GM19023 (cell line): ENCODE data around the gene ARHGAP24.
"Not testable (repeated sequence)": the region's sequence is repeated elsewhere in the genome, so short reads cannot be mapped to it uniquely, and the experiment has no call there.

ENCODE experiments used
- ATAC-seq: cut with Tn5 transposase; IDR thresholded peaks from one replicate; pipeline ENCODE4 v1.9.1; 2021; ENCODE audit warnings: mild to moderate bottlenecking, moderate library complexity; ENCODE audit not compliant: unreplicated experiment

Gene ARHGAP24

DNA sequence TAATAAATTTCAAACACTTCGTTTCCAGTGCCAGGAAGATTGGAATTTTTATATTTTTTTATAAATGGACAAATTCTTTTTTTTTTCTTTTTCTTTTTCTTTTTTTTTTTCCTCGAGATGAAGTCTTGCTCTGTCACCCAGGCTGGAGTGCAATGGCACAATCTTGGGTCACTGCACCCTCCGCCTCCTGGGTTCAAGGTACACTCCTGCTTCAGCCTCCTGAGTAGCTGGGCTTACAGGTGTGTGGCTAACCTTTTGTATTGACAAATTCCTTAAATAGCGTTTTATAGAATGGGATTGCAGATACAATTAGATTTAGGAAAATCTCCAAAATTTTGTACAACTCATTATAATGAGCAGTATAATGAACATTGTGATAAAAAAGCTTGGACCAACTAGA lies 328.9 kb downstream of the ARHGAP24 start:
- ATAC-seq = no peak

GRCh38 chr4:85805891-85806290 lies 330.9 kb downstream of the ARHGAP24 start:
- no peak for ATAC-seq

DNA sequence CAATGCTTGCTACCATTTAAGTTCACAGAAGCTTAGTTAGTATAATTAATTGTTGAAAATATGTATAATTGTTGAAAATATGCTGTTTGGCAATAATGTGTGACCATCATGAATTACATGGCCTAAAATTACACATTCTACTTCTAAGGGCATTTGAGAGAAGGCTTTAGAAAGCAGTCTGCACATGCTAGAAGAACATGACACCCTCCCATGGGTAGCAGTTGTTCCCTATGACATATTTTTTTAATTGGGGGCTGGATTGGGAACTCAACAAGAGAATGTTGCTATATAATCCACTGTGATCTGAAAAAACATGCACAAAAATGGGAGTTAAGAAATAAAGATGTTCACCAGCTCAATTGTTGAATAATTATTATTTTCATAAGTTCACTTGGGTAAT lies 331.4 kb downstream of the ARHGAP24 start:
- ATAC-seq = no peak

DNA sequence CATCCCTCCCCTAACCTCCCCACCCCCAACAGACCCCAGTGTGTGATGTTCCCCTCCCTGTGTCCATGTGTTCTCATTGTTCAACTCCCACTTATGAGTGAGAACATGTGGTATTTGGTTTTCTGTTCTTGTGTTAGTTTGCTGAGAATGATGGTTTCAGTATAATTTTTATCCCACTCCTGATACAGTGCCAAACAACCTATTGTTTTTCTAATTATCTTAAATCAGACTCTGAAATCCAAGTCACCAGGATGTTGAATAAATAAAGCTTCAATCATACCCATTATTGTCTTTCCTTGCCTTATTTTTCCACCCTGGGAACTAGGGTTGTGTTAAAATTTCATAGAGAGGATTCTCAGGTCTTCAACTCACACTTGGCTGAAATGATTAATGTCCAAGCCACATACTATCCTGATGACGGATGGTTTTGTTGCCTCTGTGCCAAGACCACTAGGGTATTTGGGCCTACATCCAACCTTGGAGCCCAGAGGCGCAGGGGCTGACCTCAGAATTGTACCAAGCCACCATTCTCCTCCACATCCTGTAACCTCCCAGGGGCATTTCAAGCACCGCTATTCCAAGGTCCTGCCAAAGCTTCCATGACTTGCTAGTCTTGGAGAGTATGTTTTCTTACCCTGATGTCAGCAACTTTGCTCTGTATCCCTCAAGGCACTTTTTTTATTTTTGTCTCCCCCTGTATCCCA lies 332.4 kb downstream of the ARHGAP24 start:
- ATAC-seq = no peak

- ATAC-seq = no peak
Observed at GRCh38 chr4:85808104-85808503, 333.2 kb downstream of the ARHGAP24 start.

- ATAC-seq = no peak
Observed at GRCh38 chr4:85808864-85809263, 333.9 kb downstream of the ARHGAP24 start.

- no peak for ATAC-seq
Observed at GRCh38 chr4:85812776-85813175, 337.8 kb downstream of the ARHGAP24 start.

DNA sequence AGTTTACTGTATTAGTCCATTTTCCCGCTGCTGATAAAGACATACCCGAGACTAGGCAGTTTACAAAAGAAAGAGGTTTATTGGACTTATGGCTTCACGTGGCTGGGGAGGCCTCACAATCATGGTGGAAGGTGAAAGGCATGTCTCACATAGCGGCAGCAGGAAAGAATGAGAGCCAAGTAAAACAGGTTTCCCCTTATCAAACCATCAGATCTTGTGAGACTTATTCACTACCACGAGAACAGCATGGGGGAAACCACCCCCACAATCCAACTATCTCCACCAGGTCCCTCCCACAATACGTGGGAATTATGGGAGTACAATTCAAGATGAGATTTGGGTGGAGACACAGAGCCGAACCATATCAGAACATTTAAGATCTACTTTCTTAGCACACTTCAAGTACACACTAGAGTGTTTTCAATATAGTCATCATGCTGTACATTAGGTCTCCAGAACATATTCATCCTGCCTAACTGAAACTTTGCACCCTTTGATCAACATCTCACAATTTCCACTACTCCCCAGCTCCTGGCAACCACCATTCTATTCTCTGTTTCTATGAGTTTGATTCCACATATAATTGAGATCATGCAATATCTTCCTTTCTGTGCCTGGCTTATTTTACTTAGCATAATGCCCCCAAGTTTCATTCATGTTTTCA lies 341.0 kb downstream of the ARHGAP24 start:
- ATAC-seq = no peak

- no peak for ATAC-seq
Observed at GRCh38 chr4:85818700-85819099, 343.8 kb downstream of the ARHGAP24 start.

DNA sequence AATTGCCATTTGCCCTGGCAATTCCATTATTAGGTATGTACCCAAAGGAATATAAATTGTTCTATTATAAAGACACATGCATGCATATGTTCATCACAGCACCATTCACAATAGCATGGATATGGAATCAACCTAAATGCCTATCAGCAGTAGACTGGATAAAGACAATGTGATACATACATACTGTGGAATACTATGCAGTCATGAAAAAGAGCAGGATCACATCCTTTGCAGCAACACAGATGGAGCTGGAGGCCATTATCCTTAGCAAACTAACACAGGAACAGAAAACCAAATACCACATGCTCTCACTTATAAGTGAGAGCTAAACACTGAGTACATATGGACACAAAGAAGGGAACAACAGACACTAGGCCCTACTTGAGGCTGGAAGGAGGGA lies 345.2 kb downstream of the ARHGAP24 start:
- not testable (repeated sequence) for ATAC-seq

- ATAC-seq = no peak
Observed at GRCh38 chr4:85821688-85822455, 346.9 kb downstream of the ARHGAP24 start.

- no peak for ATAC-seq
Observed at GRCh38 chr4:85823295-85823694, 348.3 kb downstream of the ARHGAP24 start.

GRCh38 chr4:85824166-85824945 lies 349.4 kb downstream of the ARHGAP24 start:
- ATAC-seq = no peak

DNA sequence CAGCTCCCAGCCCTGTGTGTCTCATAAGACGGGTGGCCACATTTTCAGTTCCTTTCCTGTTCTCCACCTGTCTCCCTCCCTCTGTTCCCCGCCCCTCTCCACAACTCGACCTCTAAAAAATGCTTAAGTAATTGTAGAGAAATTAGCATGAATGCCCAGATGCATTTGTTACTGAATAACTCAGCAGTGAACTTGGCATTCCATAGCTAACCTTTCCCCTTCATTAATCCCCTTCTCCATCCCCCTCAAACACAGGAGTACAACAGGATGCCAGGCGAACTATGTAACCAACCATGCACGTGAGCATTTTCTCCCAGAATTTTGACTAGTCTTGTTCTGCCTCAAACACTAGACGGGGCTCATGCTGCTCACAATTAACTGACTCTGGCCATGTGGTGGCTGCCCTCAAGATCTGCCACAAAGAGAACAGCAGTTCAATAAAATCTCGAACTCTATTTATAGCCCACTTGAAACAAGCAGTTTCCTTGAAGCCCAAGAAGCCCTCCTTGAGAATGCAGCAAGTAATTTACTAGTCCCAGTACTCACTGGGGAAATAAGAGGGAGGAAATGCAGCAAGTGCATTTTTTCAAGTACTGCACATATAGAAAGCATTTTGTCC lies 351.2 kb downstream of the ARHGAP24 start:
- no peak for ATAC-seq

- no peak for ATAC-seq
Observed at GRCh38 chr4:85828027-85828890, 353.3 kb downstream of the ARHGAP24 start.

DNA sequence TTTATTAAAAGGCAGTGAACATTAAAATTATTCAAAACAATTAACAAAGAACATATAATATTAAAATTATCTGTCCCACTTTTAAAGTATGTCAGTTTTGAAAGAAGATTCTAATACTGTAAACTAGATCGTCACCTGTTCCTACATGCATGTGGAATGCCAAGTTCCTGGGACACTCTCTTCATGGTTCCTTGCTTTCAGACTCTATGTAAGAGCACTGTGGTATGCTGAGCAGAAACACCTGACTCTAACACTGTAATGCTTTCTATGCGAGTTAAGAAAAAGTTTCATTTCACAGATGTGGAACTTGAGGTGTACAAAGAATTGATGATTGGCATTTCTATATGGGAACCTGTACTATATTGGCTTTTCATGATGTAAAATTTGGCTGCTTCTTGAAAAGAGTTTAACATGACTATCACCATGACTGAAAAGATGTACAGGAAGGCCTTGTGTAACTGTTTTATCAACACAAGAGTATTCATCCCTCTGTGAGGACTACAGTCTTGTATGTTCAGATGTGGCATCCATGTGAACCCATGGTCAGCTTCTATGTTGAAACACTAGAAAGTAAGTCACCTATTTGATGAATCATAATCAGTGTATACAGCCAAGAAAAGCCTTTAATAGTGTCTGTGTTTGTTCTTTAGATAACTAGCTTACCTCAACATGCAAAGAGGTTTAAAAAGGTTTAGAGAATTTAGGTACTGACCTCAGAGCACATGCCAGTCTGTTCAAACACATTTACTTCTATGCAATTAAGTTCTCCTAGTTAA lies 354.5 kb downstream of the ARHGAP24 start:
- ATAC-seq = no peak

GRCh38 chr4:85831647-85832046 lies 356.7 kb downstream of the ARHGAP24 start:
- ATAC-seq = no peak

- ATAC-seq = no peak
Observed at GRCh38 chr4:85833302-85833701, 358.4 kb downstream of the ARHGAP24 start.

DNA sequence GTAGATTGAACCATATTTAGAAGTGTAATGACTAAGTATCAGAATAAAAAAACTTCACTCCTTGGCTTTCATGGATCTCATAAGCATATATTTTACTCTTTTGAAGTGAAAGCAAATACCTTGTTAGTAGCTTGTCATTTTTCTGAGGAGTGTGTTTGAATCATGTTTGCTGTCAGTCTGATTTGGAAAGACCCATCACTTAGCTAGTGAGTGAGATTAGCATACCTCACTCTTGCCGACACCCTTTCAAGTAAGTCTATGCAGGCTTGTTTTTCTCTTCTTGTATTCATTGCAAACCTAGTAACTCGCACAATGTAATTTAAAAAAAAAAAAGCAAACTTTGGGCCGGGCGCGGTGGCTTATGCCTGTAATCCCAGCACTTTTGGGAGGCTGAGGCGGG lies 360.0 kb downstream of the ARHGAP24 start:
- ATAC-seq = no peak
